BLaER1 treated with 17β-estradiol and CSF1 and Interleukin-3, amounts not matched to agents 10 nM and 100 nM (cell line): Measurements from ENCODE around the gene TMEM147.

Experiments
- H3K27ac ChIP-seq, 11 experiments: shearing (Covaris generic); formaldehyde crosslinking; 2 replicates each; pipeline ENCODE4 v1.8.1; 2022
- H3K27me3 ChIP-seq, 11 experiments: shearing (Covaris generic); formaldehyde crosslinking; 2 replicates each; pipeline ENCODE4 v1.8.1; 2022
- H3K36me3 ChIP-seq, 11 experiments: shearing (Covaris generic); formaldehyde crosslinking; 2 replicates each; pipeline ENCODE4 v1.8.1; 2022
- H3K4me1 ChIP-seq, 10 experiments: shearing (Covaris generic); formaldehyde crosslinking; 2 replicates each; pipeline ENCODE4 v1.8.1; 2022
- H3K4me2 ChIP-seq, 11 experiments: shearing (Covaris generic); formaldehyde crosslinking; 2 replicates each; pipeline ENCODE4 v1.8.1; 2022
- H3K4me3 ChIP-seq, 10 experiments: shearing (Covaris generic); formaldehyde crosslinking; 2 replicates each; pipeline ENCODE4 v1.8.1; 2022
- H3K9ac ChIP-seq, 11 experiments: shearing (Covaris generic); formaldehyde crosslinking; 2 replicates each; pipeline ENCODE4 v1.8.1; 2022
- H3K9me3 ChIP-seq, 11 experiments: shearing (Covaris generic); formaldehyde crosslinking; replicated peaks in 1 of 11; 2 replicates each; pipeline ENCODE4 v1.8.1; 2022
- H4K20me1 ChIP-seq, 11 experiments: shearing (Covaris generic); formaldehyde crosslinking; 2 replicates each; pipeline ENCODE4 v1.8.1; 2022
- Cebpa-rat ChIP-seq, 11 experiments: shearing (Covaris generic); IDR thresholded peaks; 2 replicates each; pipeline ENCODE4 v1.8.1; 2022

The TMEM147 gene

GRCh38 chr19:35556025-35556590, 10.7 kb downstream of the TMEM147 start:
- Histone ChIP-seq H3K9me3 (no peaks in the 10 kb centered on the region), H3K4me1 (peaks cover 14 to 25% (median 19%) of the 10 kb centered on the region in 10 experiments), H3K27ac (no peak overlapping the region), H3K4me2 (no peak overlapping the region), H3K4me3 (no peak overlapping the region), H3K36me3 (peaks cover 0 to 7% (median 0%) of the 10 kb centered on the region in 11 experiments; a peak in 3 of 22 replicates), H3K9ac (no peak overlapping the region), H3K27me3 (peaks cover 0 to 6% (median 0%) of the 10 kb centered on the region in 11 experiments; a peak in 4 of 22 replicates), H4K20me1 (peaks cover 0 to 43% (median 0%) of the 10 kb centered on the region in 11 experiments; a peak in 7 of 22 replicates)
- no peak for TF ChIP-seq Cebpa-rat (IDR thresholded peaks at IDR 0.05)

- H3K4me3 ChIP-seq, result no peak overlapping the region
- H3K27ac ChIP-seq, result no peak overlapping the region
- peaks cover 0 to 34% (median 0%) of the 10 kb centered on the region in 11 experiments; a peak in 6 of 22 replicates for H4K20me1 ChIP-seq
- H3K9me3 ChIP-seq, result no peaks in the 10 kb centered on the region
- no peaks in the 10 kb centered on the region for H3K36me3 ChIP-seq
- peaks cover 0 to 6% (median 0%) of the 10 kb centered on the region in 11 experiments; a peak in 4 of 22 replicates for H3K27me3 ChIP-seq
- H3K4me1 ChIP-seq, result peaks cover 14 to 25% (median 19%) of the 10 kb centered on the region in 10 experiments
- peak overlapping the region in 9 of 11 experiments; percentile 22 to 84 (median 66); a peak in 13 of 22 replicates for H3K4me2 ChIP-seq
- no peak for TF ChIP-seq Cebpa-rat (IDR thresholded peaks at IDR 0.05)
- no peak overlapping the region for H3K9ac ChIP-seq
These were observed 11.6 kb downstream of the TMEM147 start for GRCh38 chr19:35556846-35557538.

- Histone ChIP-seq H4K20me1 (peaks cover 0 to 28% (median 0%) of the 10 kb centered on the region in 11 experiments; a peak in 6 of 22 replicates), H3K27me3 (peaks cover 0 to 6% (median 0%) of the 10 kb centered on the region in 11 experiments; a peak in 4 of 22 replicates), H3K27ac (no peak overlapping the region), H3K36me3 (no peaks in the 10 kb centered on the region), H3K4me1 (peaks cover 14 to 25% (median 19%) of the 10 kb centered on the region in 10 experiments), H3K9ac (no peak overlapping the region), H3K4me2 (peak overlapping the region; percentile 57 to 84 (median 78)), H3K9me3 (no peaks in the 10 kb centered on the region), H3K4me3 (peak overlapping the region in 8 of 10 experiments; percentile 21 to 58 (median 36); a peak in 9 of 20 replicates)
- TF ChIP-seq Cebpa-rat (IDR thresholded peaks at IDR 0.05), result no peak
These were observed 12.3 kb downstream of the TMEM147 start for GRCh38 chr19:35557539-35558399.

GRCh38 chr19:35558400-35559280, 13.2 kb downstream of the TMEM147 start:
- H3K27me3 ChIP-seq, result peaks cover 0 to 6% (median 0%) of the 10 kb centered on the region in 11 experiments; a peak in 4 of 22 replicates
- no peaks in the 10 kb centered on the region for H3K36me3 ChIP-seq
- H4K20me1 ChIP-seq, result peaks cover 0 to 22% (median 0%) of the 10 kb centered on the region in 11 experiments; a peak in 6 of 22 replicates
- peak overlapping the region; percentile 57 to 84 (median 78) for H3K4me2 ChIP-seq
- no peak for TF ChIP-seq Cebpa-rat (IDR thresholded peaks at IDR 0.05)
- H3K9ac ChIP-seq, result no peak overlapping the region
- peaks cover 14 to 25% (median 19%) of the 10 kb centered on the region in 10 experiments for H3K4me1 ChIP-seq
- H3K27ac ChIP-seq, result no peak overlapping the region
- no peaks in the 10 kb centered on the region for H3K9me3 ChIP-seq
- peak overlapping the region in 3 of 10 experiments; percentile 31 to 58 (median 37); a peak in 4 of 20 replicates for H3K4me3 ChIP-seq

GRCh38 chr19:35559281-35559659, 13.8 kb downstream of the TMEM147 start:
- Histone ChIP-seq H3K27me3 (peaks cover 0 to 6% (median 0%) of the 10 kb centered on the region in 11 experiments; a peak in 4 of 22 replicates), H3K9ac (no peak overlapping the region), H3K4me1 (peaks cover 14 to 25% (median 19%) of the 10 kb centered on the region in 10 experiments), H3K9me3 (no peaks in the 10 kb centered on the region), H3K4me2 (peak overlapping the region; percentile 57 to 84 (median 78)), H3K4me3 (no peak overlapping the region), H3K36me3 (no peaks in the 10 kb centered on the region), H3K27ac (no peak overlapping the region), H4K20me1 (peaks cover 0 to 17% (median 0%) of the 10 kb centered on the region in 11 experiments; a peak in 5 of 22 replicates)
- TF ChIP-seq Cebpa-rat (IDR thresholded peaks at IDR 0.05), result no peak

GRCh38 chr19:35559781-35560180, 14.4 kb downstream of the TMEM147 start:
- peak overlapping the region in 6 of 11 experiments; percentile 57 to 82 (median 76); a peak in 6 of 22 replicates for H3K4me2 ChIP-seq
- H3K27ac ChIP-seq, result no peak overlapping the region
- TF ChIP-seq Cebpa-rat (IDR thresholded peaks at IDR 0.05), result no peak
- H3K36me3 ChIP-seq, result no peaks in the 10 kb centered on the region
- H3K27me3 ChIP-seq, result peaks cover 0 to 6% (median 0%) of the 10 kb centered on the region in 11 experiments; a peak in 4 of 22 replicates
- H4K20me1 ChIP-seq, result peaks cover 0 to 17% (median 0%) of the 10 kb centered on the region in 11 experiments; a peak in 5 of 22 replicates
- no peaks in the 10 kb centered on the region for H3K9me3 ChIP-seq
- H3K4me3 ChIP-seq, result no peak overlapping the region
- peaks cover 14 to 25% (median 19%) of the 10 kb centered on the region in 10 experiments for H3K4me1 ChIP-seq
- H3K9ac ChIP-seq, result no peak overlapping the region

GRCh38 chr19:35560271-35560670, 14.8 kb downstream of the TMEM147 start:
- no peak overlapping the region for H3K4me3 ChIP-seq
- no peaks in the 10 kb centered on the region for H3K9me3 ChIP-seq
- no peak for TF ChIP-seq Cebpa-rat (IDR thresholded peaks at IDR 0.05)
- no peak overlapping the region for H3K9ac ChIP-seq
- no peaks in the 10 kb centered on the region for H3K36me3 ChIP-seq
- H3K27ac ChIP-seq, result no peak overlapping the region
- peaks cover 14 to 25% (median 19%) of the 10 kb centered on the region in 10 experiments for H3K4me1 ChIP-seq
- peaks cover 0 to 6% (median 0%) of the 10 kb centered on the region in 11 experiments; a peak in 4 of 22 replicates for H3K27me3 ChIP-seq
- H4K20me1 ChIP-seq, result peaks cover 0 to 17% (median 0%) of the 10 kb centered on the region in 11 experiments; a peak in 5 of 22 replicates
- H3K4me2 ChIP-seq, result no peak overlapping the region

GRCh38 chr19:35560677-35561076, 15.3 kb downstream of the TMEM147 start:
- Histone ChIP-seq H3K9ac (no peak overlapping the region), H4K20me1 (peaks cover 0 to 17% (median 0%) of the 10 kb centered on the region in 11 experiments; a peak in 5 of 22 replicates), H3K4me2 (no peak overlapping the region), H3K4me1 (peaks cover 14 to 24% (median 19%) of the 10 kb centered on the region in 10 experiments), H3K9me3 (no peaks in the 10 kb centered on the region), H3K27ac (no peak overlapping the region), H3K36me3 (no peaks in the 10 kb centered on the region), H3K4me3 (no peak overlapping the region), H3K27me3 (peaks cover 0 to 6% (median 0%) of the 10 kb centered on the region in 11 experiments; a peak in 4 of 22 replicates)
- TF ChIP-seq Cebpa-rat (IDR thresholded peaks at IDR 0.05), result no peak
